ENCODE results near the gene KRI1. TPM values are rescaled to one million over a fixed set of nuclear protein-coding genes. Genes with fewer than 3 reads are reported as not detected.
A peak's percentile ranks its signal among the peaks of the same experiment; 100 is the strongest.

Gene KRI1
- total and polyA plus RNA-seq, 4 donors = 4.6 to 14.1 (median 7.0) TPM

- peaks cover 2 to 16% (median 3%) of the 10 kb centered on the region in 4 donors for H3K27me3 ChIP-seq (ENCODE audit: control insufficient read depth in 4 of 4, insufficient read depth in 4 of 4, low read length in 3 of 4)
- DNase-seq (ENCODE audit: low spot score) = no peak
- H3K9ac ChIP-seq (ENCODE audit: low read depth in 1 of 2, low read length in 2 of 2) = no peak overlapping the region
- peaks cover 2 to 20% (median 11%) of the 10 kb centered on the region in 4 donors for H3K4me1 ChIP-seq (ENCODE audit: control insufficient read depth in 4 of 4, insufficient read depth in 4 of 4, low read length in 3 of 4)
- TF ChIP-seq FOXA2 (IDR thresholded peaks at IDR 0.05) = no peak
- TF ChIP-seq HNF4G (IDR thresholded peaks at IDR 0.05) = no peak
- no peak for TF ChIP-seq YY1 (IDR thresholded peaks at IDR 0.05)
- TF ChIP-seq FOXA1 (IDR thresholded peaks at IDR 0.05) = no peak
- TF ChIP-seq TAF1 (conservative IDR thresholded peaks at IDR 0.05) = no peak
- no peaks in the 10 kb centered on the region for H3K36me3 ChIP-seq (ENCODE audit: control insufficient read depth in 4 of 4, insufficient read depth in 3 of 4, low read depth in 1 of 4, low read length in 3 of 4)
- H3K9me3 ChIP-seq (ENCODE audit: control insufficient read depth in 4 of 4, low read length in 3 of 4) = no peaks in the 10 kb centered on the region
- H3K27ac ChIP-seq (ENCODE audit: low read depth in 1 of 2, low read length in 2 of 2) = no peak overlapping the region
- WGBS = 78% methylated on average over 7 of the region's 7 CpGs
- no peak overlapping the region for H3K4me3 ChIP-seq (ENCODE audit: low read depth in 1 of 3, low read length in 3 of 3)
Measured at GRCh38 chr19:10513223-10513622, 52.6 kb downstream of the KRI1 start.

DNA sequence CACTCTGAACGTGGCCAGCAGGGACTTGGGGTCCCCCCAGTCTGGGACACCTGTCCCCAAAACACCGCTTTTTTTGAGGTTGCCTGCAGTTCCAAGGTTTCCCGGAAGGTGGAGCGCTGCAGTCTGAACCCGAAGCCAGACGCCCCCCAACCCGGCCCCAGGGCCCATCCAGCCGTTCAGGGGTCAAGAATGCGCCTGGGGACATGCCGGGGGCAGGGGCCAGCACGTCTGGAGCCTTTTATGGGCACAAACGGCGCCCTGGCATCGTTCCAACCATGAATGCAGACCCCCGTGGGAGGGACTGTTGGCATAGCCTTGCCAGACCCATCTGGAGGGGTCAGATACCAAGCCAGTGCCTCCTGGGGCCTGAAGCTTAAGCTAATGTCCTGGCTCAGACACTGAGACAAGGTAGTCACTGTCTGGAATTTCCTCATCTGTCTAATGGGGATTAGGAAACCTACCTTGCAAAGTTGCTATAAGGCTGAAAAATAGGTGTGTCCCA is 55.5 kb downstream of the KRI1 start:
- Histone ChIP-seq H3K4me3 (ENCODE audit: low read depth in 1 of 3, low read length in 3 of 3) (no peak overlapping the region), H3K9me3 (ENCODE audit: control insufficient read depth in 4 of 4, low read length in 3 of 4) (no peaks in the 10 kb centered on the region), H3K9ac (ENCODE audit: low read depth in 1 of 2, low read length in 2 of 2) (no peak overlapping the region), H3K27ac (ENCODE audit: low read depth in 1 of 2, low read length in 2 of 2) (no peak overlapping the region), H3K4me1 (ENCODE audit: control insufficient read depth in 4 of 4, insufficient read depth in 4 of 4, low read length in 3 of 4) (peaks cover 0 to 9% (median 4%) of the 10 kb centered on the region in 4 donors), H3K36me3 (ENCODE audit: control insufficient read depth in 4 of 4, insufficient read depth in 3 of 4, low read depth in 1 of 4, low read length in 3 of 4) (no peaks in the 10 kb centered on the region), H3K27me3 (ENCODE audit: control insufficient read depth in 4 of 4, insufficient read depth in 4 of 4, low read length in 3 of 4) (peaks cover 2 to 9% (median 3%) of the 10 kb centered on the region in 4 donors)
- WGBS = 10% methylated on average over 15 of the region's 15 CpGs
- TF ChIP-seq, protein P1, sequence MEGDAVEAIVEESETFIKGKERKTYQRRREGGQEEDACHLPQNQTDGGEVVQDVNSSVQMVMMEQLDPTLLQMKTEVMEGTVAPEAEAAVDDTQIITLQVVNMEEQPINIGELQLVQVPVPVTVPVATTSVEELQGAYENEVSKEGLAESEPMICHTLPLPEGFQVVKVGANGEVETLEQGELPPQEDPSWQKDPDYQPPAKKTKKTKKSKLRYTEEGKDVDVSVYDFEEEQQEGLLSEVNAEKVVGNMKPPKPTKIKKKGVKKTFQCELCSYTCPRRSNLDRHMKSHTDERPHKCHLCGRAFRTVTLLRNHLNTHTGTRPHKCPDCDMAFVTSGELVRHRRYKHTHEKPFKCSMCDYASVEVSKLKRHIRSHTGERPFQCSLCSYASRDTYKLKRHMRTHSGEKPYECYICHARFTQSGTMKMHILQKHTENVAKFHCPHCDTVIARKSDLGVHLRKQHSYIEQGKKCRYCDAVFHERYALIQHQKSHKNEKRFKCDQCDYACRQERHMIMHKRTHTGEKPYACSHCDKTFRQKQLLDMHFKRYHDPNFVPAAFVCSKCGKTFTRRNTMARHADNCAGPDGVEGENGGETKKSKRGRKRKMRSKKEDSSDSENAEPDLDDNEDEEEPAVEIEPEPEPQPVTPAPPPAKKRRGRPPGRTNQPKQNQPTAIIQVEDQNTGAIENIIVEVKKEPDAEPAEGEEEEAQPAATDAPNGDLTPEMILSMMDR (IDR thresholded peaks at IDR 0.05; ENCODE audit: low read depth, low read length, missing input control) = peak; percentile 44
- no peak for TF ChIP-seq HNF4G (IDR thresholded peaks at IDR 0.05)
- peak; percentile 68 for DNase-seq (ENCODE audit: low spot score)

DNA sequence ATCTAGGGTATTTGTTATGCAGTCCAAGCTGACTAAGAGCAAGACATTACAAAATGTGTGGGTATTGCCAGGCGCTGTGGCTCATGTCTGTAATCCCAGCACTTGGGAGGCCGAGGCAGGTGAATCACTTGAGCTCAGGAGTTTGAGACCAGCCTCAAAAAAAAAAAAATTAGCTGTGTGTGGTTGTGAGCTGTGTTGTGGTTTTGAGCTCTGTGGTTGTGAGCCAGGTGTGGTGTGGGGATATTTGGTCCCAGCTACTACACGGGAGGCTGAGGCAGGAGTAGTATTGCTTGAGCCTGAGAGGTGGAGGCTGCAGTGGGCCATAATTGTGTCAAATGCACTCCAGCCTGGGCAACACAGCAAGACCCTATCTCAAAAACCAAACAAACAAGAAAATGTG is 57.1 kb downstream of the KRI1 start:
- Histone ChIP-seq H3K9ac (ENCODE audit: low read depth in 1 of 2, low read length in 2 of 2) (no peak overlapping the region), H3K9me3 (ENCODE audit: control insufficient read depth in 4 of 4, low read length in 3 of 4) (no peaks in the 10 kb centered on the region), H3K27me3 (ENCODE audit: control insufficient read depth in 4 of 4, insufficient read depth in 4 of 4, low read length in 3 of 4) (peaks cover 0 to 3% (median under 1%) of the 10 kb centered on the region in 4 donors), H3K36me3 (ENCODE audit: control insufficient read depth in 4 of 4, insufficient read depth in 3 of 4, low read depth in 1 of 4, low read length in 3 of 4) (no peaks in the 10 kb centered on the region), H3K27ac (ENCODE audit: low read depth in 1 of 2, low read length in 2 of 2) (no peak overlapping the region), H3K4me3 (ENCODE audit: low read depth in 1 of 3, low read length in 3 of 3) (no peak overlapping the region), H3K4me1 (ENCODE audit: control insufficient read depth in 4 of 4, insufficient read depth in 4 of 4, low read length in 3 of 4) (peaks cover 0 to 9% (median 0%) of the 10 kb centered on the region in 4 donors)
- no peak for DNase-seq (ENCODE audit: low spot score)
- WGBS = 83% methylated on average over 3 of the region's 3 CpGs
- TF ChIP-seq, protein P1 (IDR thresholded peaks at IDR 0.05; ENCODE audit: low read depth, low read length, missing input control) = no peak
- TF ChIP-seq RXRA (IDR thresholded peaks at IDR 0.05) (no peak), HNF4A (conservative IDR thresholded peaks at IDR 0.05) (no peak)

DNA sequence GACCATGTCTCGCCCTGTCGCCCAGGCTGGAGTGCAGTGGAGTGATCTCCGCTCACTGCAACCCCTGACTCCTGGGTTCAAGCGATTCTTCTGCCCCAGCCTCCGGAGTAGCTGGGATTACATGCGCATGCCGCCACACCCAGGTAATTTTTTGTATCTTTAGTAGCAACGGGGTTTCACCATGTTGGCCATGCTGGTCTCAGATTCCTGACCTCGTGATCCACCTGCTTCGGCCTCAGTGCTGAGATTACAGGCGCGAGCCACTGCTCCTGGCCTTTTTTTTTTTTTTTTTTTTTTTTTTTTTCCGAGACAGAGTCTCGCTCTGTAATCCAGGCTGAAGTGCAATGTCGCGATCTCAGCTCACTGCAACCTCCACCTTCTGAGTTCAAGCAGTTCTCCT is 57.8 kb downstream of the KRI1 start:
- DNase-seq (ENCODE audit: low spot score) = no peak
- TF ChIP-seq, protein P2, sequence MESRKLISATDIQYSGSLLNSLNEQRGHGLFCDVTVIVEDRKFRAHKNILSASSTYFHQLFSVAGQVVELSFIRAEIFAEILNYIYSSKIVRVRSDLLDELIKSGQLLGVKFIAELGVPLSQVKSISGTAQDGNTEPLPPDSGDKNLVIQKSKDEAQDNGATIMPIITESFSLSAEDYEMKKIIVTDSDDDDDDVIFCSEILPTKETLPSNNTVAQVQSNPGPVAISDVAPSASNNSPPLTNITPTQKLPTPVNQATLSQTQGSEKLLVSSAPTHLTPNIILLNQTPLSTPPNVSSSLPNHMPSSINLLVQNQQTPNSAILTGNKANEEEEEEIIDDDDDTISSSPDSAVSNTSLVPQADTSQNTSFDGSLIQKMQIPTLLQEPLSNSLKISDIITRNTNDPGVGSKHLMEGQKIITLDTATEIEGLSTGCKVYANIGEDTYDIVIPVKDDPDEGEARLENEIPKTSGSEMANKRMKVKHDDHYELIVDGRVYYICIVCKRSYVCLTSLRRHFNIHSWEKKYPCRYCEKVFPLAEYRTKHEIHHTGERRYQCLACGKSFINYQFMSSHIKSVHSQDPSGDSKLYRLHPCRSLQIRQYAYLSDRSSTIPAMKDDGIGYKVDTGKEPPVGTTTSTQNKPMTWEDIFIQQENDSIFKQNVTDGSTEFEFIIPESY (IDR thresholded peaks at IDR 0.05) = no peak
- TF ChIP-seq FOXA1 (IDR thresholded peaks at IDR 0.05) (no peak), MAX (IDR thresholded peaks at IDR 0.05) (no peak)
- no peak overlapping the region for H3K27ac ChIP-seq (ENCODE audit: low read depth in 1 of 2, low read length in 2 of 2)
- 90% methylated on average over 16 of the region's 16 CpGs for WGBS
- H3K9me3 ChIP-seq (ENCODE audit: control insufficient read depth in 4 of 4, low read length in 3 of 4) = no peaks in the 10 kb centered on the region
- H3K36me3 ChIP-seq (ENCODE audit: control insufficient read depth in 4 of 4, insufficient read depth in 3 of 4, low read depth in 1 of 4, low read length in 3 of 4) = no peaks in the 10 kb centered on the region
- H3K9ac ChIP-seq (ENCODE audit: low read depth in 1 of 2, low read length in 2 of 2) = no peak overlapping the region
- no peak overlapping the region for H3K4me3 ChIP-seq (ENCODE audit: low read depth in 1 of 3, low read length in 3 of 3)
- no peaks in the 10 kb centered on the region for H3K27me3 ChIP-seq (ENCODE audit: control insufficient read depth in 4 of 4, insufficient read depth in 4 of 4, low read length in 3 of 4)
- peaks cover 0 to 12% (median 0%) of the 10 kb centered on the region in 4 donors for H3K4me1 ChIP-seq (ENCODE audit: control insufficient read depth in 4 of 4, insufficient read depth in 4 of 4, low read length in 3 of 4)
